Muscle of leg (tissue), 11 donors: ENCODE results near the gene SPDYE3. TPM values are rescaled to one million over a fixed set of nuclear protein-coding genes. Genes with fewer than 3 reads are reported as not detected.
"Not testable (repeated sequence)": the region's sequence is repeated elsewhere in the genome, so short reads cannot be mapped to it uniquely, and the experiment has no call there.

Experiments
- DNase-seq: peaks from one replicate; pipeline ENCODE4 v3.0.0; 2013
- H3K27ac ChIP-seq: one replicate; pipeline ENCODE4 v1.5.1; 2013; ENCODE audit warnings: mild to moderate bottlenecking, low read length, control low read depth
- H3K27me3 ChIP-seq: one replicate; pipeline ENCODE4 v1.6.1; 2013; ENCODE audit warnings: low read length; ENCODE audit not compliant: control insufficient read depth, insufficient read depth
- H3K36me3 ChIP-seq: one replicate; pipeline ENCODE4 v1.6.1; 2013; ENCODE audit warnings: low read length; ENCODE audit not compliant: control insufficient read depth, insufficient read depth
- H3K4me1 ChIP-seq: one replicate; pipeline ENCODE4 v1.6.1; 2013; ENCODE audit warnings: low read length; ENCODE audit not compliant: control insufficient read depth, insufficient read depth
- H3K4me3 ChIP-seq: one replicate; pipeline ENCODE4 v1.5.1; 2013; ENCODE audit warnings: low read length, control low read depth
- H3K9me3 ChIP-seq: replicated peaks from 2 replicates; pipeline ENCODE4 v1.6.1; 2013; ENCODE audit warnings: low read depth, low read length; ENCODE audit not compliant: control insufficient read depth
- WGBS: methylation state at CpG from one replicate; pipeline ENCODE4 v1.1.5; 2013; ENCODE audit warnings: missing lambda C conversion rate; ENCODE audit not compliant: insufficient coverage; 5-methylcytosine and 5-hydroxymethylcytosine counted together
- polyA plus RNA-seq, 8 donors: library from polyadenylated mRNA; unstranded; fragments of 120-200 nt; gene quantifications; one replicate each; pipeline versions ENCODE4 v1.2.1 to v1.2.3, GENCODE V29; 2013; ENCODE audit warnings: inconsistent platforms in 1 of 8, low replicate concordance in 1 of 8; ENCODE audit not compliant: insufficient read length in 8 of 8, insufficient read depth in 1 of 8
- total RNA-seq: library from RNA; stranded (reverse); fragments of 120-200 nt; gene quantifications from one replicate; pipeline ENCODE4 v1.2.4, GENCODE V29; 2013

Gene SPDYE3
- total and polyA plus RNA-seq, 9 donors = 4.0 to 6.2 (median 5.3) TPM; not detected in 1

GRCh38 chr7:100287191-100287969, 20.1 kb upstream of the SPDYE3 start:
- H3K27me3 ChIP-seq, H3K9me3 ChIP-seq, H3K27ac ChIP-seq, H3K4me3 ChIP-seq, H3K36me3 ChIP-seq, H3K4me1 ChIP-seq, DNase-seq: not testable (repeated sequence)
- 100% methylated on average over 1 of the region's 6 CpGs for WGBS

GRCh38 chr7:100288258-100288657, 19.2 kb upstream of the SPDYE3 start:
- not testable (repeated sequence) for H3K27me3 ChIP-seq, H3K4me1 ChIP-seq, H3K36me3 ChIP-seq, DNase-seq, H3K27ac ChIP-seq, H3K4me3 ChIP-seq, H3K9me3 ChIP-seq
- 93% methylated on average over 3 of the region's 3 CpGs for WGBS

- H3K4me3 ChIP-seq, H3K27ac ChIP-seq: not testable (repeated sequence)
- WGBS = no CpG with 5 or more reads among the region's 1 CpG
These were observed 15.3 kb upstream of the SPDYE3 start for GRCh38 chr7:100292162-100292561.

GRCh38 chr7:100295269-100295668, 12.2 kb upstream of the SPDYE3 start:
- H3K27ac ChIP-seq, H3K4me3 ChIP-seq, H3K4me1 ChIP-seq, H3K27me3 ChIP-seq, H3K9me3 ChIP-seq, DNase-seq, H3K36me3 ChIP-seq: not testable (repeated sequence)
- WGBS = 100% methylated on average over 1 of the region's 9 CpGs

More at GRCh38 chr7:100292162-100292561, 15.3 kb upstream of the SPDYE3 start:
- H3K27me3 ChIP-seq, DNase-seq, H3K9me3 ChIP-seq, H3K4me1 ChIP-seq, H3K36me3 ChIP-seq: not testable (repeated sequence)

GRCh38 chr7:100297852-100298631, 9.5 kb upstream of the SPDYE3 start:
- not testable (repeated sequence) for DNase-seq, H3K27ac ChIP-seq, H3K4me1 ChIP-seq, H3K36me3 ChIP-seq, H3K9me3 ChIP-seq, H3K4me3 ChIP-seq, H3K27me3 ChIP-seq
- WGBS = 83% methylated on average over 1 of the region's 6 CpGs

GRCh38 chr7:100298632-100298895, 8.9 kb upstream of the SPDYE3 start:
- H3K36me3 ChIP-seq, H3K9me3 ChIP-seq, H3K4me1 ChIP-seq, DNase-seq, H3K27me3 ChIP-seq, H3K27ac ChIP-seq, H3K4me3 ChIP-seq: not testable (repeated sequence)
- WGBS = 82% methylated on average over 5 of the region's 7 CpGs

GRCh38 chr7:100304526-100304925, 3.0 kb upstream of the SPDYE3 start:
- 95% methylated on average over 7 of the region's 12 CpGs for WGBS
- not testable (repeated sequence) for DNase-seq, H3K9me3 ChIP-seq, H3K27me3 ChIP-seq, H3K4me3 ChIP-seq, H3K36me3 ChIP-seq, H3K27ac ChIP-seq, H3K4me1 ChIP-seq

- H3K4me3 ChIP-seq, H3K9me3 ChIP-seq, H3K27ac ChIP-seq, H3K36me3 ChIP-seq, DNase-seq, H3K4me1 ChIP-seq, H3K27me3 ChIP-seq: not testable (repeated sequence)
- 100% methylated on average over 2 of the region's 5 CpGs for WGBS
These were observed 10.8 kb downstream of the SPDYE3 start for GRCh38 chr7:100318329-100318728.

GRCh38 chr7:100321648-100322047, 14.1 kb downstream of the SPDYE3 start:
- not testable (repeated sequence) for H3K27me3 ChIP-seq, H3K36me3 ChIP-seq, H3K27ac ChIP-seq, H3K4me3 ChIP-seq, H3K9me3 ChIP-seq, H3K4me1 ChIP-seq, DNase-seq
- no CpG with 5 or more reads among the region's 1 CpG for WGBS

- 100% methylated on average over 4 of the region's 13 CpGs for WGBS
- H3K27me3 ChIP-seq, H3K27ac ChIP-seq, H3K4me3 ChIP-seq, DNase-seq, H3K4me1 ChIP-seq, H3K9me3 ChIP-seq: not testable (repeated sequence)
- H3K36me3 ChIP-seq = peaks cover 15% of the 10 kb centered on the region
These were observed 16.7 kb downstream of the SPDYE3 start for GRCh38 chr7:100324194-100324593.
